HL-60/S4 treated with retinoic acid at 250 ng/mL for 4 days and 3 days (cell line): ENCODE results near the gene NLRC3.
"Not testable (repeated sequence)": the region's sequence is repeated elsewhere in the genome, so short reads cannot be mapped to it uniquely, and the experiment has no call there.

Source experiments
- in situ Hi-C: fragments of 300-500 bp; cut with MboI; formaldehyde crosslinking; loops from 2 replicates; pipeline ENCODE4 v1.7.0; 2022; ENCODE audit warnings: low sequenced_read_pairs

NLRC3 gene, protein sequence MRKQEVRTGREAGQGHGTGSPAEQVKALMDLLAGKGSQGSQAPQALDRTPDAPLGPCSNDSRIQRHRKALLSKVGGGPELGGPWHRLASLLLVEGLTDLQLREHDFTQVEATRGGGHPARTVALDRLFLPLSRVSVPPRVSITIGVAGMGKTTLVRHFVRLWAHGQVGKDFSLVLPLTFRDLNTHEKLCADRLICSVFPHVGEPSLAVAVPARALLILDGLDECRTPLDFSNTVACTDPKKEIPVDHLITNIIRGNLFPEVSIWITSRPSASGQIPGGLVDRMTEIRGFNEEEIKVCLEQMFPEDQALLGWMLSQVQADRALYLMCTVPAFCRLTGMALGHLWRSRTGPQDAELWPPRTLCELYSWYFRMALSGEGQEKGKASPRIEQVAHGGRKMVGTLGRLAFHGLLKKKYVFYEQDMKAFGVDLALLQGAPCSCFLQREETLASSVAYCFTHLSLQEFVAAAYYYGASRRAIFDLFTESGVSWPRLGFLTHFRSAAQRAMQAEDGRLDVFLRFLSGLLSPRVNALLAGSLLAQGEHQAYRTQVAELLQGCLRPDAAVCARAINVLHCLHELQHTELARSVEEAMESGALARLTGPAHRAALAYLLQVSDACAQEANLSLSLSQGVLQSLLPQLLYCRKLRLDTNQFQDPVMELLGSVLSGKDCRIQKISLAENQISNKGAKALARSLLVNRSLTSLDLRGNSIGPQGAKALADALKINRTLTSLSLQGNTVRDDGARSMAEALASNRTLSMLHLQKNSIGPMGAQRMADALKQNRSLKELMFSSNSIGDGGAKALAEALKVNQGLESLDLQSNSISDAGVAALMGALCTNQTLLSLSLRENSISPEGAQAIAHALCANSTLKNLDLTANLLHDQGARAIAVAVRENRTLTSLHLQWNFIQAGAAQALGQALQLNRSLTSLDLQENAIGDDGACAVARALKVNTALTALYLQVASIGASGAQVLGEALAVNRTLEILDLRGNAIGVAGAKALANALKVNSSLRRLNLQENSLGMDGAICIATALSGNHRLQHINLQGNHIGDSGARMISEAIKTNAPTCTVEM

GRCh38 chr16:3577302-3577752 lies at the start of gene NLRC3:
Gene NLRC3, minus strand, starts transcription at chr16:3577403. Its CDS starts 12,367 bp downstream, at chr16:3565036.
- in situ Hi-C loops = no loop called here

DNA sequence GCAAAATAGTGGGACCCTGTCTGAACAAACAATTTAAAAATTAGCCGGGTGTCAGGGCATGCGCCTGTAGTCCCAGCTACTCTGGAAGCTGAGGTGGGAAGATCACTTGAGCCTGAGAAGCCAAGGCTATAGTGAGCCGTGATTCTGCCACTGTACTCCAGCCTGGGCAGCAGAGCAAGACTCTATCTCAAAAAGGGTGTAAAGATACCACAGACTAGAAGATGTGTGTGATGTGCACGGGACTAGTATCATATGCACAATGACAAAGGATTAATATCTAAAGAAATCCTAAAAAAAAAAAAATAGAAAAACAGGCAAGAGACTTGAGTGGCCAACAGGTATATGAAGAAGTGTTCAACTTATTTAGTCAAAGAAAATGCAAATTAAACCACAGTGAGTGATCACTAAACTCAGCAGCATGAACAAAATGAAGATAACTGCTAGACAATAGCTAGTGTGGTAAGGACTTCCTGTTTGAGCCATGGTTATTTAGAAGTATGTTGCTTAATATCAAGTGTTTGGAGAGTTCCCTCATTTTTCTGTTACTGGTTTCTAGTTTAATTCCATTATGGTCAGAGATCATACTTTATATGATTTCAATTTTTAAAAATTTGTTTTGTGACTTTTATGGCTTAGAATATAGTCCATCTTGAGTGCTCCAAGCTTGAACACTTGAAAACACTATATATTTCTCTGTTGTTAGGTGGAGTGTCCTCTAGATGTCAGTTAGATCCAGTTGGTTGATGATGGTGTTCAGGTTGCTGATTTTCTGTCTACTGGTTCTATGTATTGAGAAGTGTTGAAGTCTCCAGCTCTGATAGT lies 48.9 kb upstream of the NLRC3 start:
- in situ Hi-C loops = no loop called here

- in situ Hi-C loops = no loop called here
Observed at GRCh38 chr16:3625331-3625730, 48.1 kb upstream of the NLRC3 start.

DNA sequence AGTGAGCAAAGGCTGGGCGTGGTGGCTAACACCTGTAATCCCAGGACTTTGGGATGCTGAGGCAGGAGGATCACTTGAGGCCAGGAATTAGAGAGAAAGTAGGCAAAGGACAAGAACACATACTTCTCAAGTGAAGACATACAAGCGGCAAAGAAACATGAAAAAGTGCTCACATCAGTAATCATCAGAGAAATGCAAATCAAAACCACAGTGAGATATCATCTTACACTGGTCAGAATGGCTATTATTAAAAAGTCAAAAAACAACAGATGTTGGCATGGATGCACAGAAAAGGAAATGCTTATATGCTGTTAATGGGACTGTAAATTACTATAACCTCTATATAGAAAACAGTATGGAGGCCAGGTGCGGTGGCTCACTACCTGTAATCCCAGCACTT lies 46.4 kb upstream of the NLRC3 start:
- in situ Hi-C loops = no loop called here

DNA sequence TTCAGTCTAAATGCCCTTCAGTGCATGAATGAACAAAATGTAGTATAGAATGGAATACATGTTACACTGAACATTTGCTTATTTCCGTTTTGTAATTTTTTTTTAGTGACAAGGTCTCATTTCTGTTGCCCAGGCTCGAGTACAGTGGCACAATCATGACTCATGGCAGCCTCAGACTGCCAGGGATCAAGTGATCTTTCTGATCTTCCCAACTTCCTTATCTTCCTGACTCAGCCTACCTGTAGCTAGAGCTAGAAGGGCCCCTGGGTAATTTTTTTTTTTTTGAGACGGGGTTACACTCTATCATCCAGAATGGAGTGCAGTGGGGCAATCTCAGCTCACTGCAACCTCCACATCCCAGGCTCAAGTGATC lies 41.6 kb upstream of the NLRC3 start:
- in situ Hi-C loops = no loop called here

DNA sequence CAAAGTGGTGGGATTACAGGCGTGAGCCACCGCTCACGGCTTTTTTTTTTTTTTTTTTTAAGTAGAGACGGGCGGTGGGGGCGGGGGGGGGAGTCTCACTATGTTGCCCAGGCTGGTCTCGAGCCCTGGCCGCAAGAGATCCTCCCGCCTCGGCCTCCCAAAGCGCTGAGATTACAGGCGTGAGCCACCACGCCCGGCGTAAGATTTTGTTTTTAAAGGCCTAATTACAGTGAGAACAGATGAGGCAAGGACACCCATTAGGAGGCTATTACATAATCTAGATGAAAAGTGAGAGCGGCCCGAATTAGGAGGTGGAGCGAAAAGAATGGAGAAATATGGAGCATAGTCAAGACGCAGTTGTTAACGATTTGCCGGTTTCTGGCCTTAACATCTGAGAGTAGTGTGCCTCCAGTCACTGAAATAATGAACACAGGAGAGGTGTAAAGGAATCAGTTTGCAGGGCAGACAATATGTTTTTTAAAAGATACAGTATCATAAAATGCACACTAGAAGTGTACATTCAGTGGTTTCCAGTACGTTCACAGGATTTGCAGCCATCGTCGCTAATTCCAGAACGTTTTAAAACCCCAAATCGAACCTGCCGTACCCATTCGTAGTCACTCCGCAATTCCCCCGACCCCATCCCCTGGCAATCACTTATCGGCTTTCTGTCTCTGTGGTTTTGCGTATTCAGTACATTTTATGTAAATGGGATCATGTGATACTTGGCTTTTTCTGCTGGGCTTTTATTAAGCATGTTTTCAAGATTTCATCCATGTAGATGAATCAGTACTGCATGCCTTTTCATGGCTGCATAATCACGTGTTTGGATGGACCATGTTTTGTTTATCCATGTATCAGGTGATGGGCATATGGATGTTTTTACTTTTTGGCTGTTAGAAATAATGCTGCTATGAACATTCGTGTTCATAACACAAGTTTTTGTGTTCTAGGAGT lies 35.6 kb upstream of the NLRC3 start:
- in situ Hi-C loops = no loop called here

DNA sequence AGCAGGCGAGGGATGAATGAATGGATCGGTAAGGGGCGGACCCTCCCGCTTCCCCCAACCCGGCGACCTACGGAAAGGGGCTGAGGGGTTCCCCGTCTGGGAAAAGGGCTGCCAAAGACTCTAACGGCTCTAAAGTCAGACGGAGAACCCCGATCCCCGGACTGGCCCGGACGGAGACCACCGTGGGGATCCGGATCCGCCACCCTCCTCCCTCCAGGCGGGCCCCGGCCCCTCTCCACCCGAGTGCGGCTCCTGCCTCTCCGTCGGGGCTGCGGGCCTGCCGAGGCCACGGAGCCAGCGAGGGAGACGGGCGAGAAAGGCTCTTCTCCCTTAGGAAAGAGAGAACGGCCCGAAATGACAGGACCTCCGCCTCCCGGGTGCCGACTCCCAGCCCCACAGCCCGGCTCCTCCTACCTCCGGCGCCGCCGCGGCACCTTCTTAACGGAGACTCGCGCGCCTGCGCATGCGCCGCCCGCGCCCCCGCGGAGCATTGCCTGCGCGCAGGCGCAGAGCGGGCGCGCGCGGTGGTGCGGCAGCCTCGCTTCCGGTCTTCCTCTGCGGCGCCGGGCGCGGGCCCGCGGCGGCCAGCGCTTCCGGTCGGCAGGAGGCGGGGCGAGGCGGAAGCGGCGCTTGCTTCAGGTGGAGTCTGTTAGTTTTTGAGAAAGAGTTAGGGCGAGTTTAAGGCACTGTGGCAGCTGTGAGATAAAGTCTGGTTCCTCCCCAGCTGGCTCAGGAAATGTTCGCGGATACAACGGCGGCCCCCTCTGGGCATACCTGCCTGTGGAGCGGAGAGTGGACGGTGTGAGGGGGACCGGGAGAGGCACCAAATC lies 34.2 kb upstream of the NLRC3 start, which contains the start of gene SLX4:
Gene SLX4 (minus strand): TSS at position 461 of the 830 bp plus-strand sequence. CDS start 2,642 bp downstream, outside the sequence.
- in situ Hi-C loops = no loop called here

GRCh38 chr16:3610698-3611145 lies 33.5 kb upstream of the NLRC3 start:
- in situ Hi-C loops = no loop called here

DNA sequence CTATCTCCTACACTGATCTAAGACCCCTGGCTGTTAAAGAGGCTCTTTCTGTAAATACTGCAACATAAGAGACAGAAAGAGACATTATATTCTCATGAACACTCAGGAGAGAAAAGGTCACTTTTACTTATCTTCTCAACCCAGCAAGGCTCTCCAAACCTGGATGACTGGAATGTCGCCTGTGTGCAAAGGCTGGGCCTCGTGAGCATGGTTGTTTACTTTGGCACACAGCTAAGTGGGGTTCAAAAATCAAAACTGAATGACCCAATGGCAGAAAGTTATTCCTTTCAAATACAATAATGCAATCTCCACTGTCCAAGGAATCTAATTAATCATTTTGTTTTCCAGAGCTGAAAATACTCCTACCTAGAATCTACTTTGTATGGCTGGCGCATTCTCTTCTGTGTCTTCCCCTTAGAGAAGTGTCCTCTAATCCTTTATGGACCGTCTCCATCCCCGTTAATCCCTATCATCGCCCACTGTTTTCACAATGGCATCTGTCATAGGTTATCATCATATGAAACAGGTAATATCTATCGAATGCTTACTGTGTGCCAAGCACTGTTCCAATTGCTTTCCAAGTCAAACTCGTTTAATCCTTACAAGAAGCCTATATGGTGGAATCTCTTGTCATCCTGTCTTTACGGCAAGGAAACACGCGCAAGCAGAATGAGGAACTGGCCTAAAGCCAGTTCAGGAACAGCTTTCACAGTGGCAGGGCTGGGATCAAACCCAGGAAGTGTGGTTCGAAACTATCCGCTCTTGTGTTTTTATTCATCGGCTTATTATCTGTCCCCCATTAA lies 32.9 kb upstream of the NLRC3 start:
- in situ Hi-C loops = no loop called here

GRCh38 chr16:3608976-3609375 lies 31.8 kb upstream of the NLRC3 start:
- in situ Hi-C loops = not testable (repeated sequence)

- in situ Hi-C loops = no loop called here
Observed at GRCh38 chr16:3608069-3608468, 30.9 kb upstream of the NLRC3 start.

DNA sequence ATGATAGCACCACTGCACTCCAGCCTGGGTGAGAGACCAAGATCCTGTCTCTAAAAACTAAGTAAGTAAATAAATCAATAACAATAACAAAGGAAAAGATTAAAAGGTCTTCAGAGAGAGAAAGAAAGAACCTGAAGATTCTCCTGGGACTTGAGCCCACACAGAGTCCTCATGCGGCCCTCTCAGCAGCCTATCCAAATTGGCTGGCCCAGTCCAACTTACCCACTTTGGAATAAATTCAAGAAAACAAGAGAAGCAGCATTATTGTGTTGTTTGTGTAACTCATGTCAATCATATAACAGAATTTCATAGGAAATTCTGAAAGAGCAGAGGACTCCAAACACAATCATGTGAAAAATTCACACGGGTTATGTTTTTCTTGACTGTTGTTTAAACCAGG lies 30.4 kb upstream of the NLRC3 start:
- in situ Hi-C loops = no loop called here

DNA sequence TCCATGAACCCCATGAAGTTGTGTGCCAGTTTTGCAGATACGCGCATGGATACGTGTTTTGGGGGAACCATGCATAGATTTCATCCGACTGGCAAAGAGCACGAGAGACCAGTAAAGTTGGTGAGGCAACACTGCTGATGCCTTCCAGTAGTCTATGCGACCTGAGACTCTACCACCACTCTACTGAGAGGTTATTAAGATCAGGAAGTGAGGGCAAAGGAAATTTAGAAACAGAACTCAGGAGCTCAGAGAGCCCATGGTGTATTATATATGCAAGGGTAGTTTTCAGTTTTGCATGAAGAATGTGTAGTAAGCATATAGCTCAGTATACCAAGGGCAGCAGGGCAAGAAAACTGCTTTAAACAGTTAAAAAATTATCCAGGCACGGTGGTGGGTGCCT lies 30.0 kb upstream of the NLRC3 start:
- in situ Hi-C loops = no loop called here

- in situ Hi-C loops = no loop called here
Observed at GRCh38 chr16:3606441-3606840, 29.2 kb upstream of the NLRC3 start.

GRCh38 chr16:3602320-3602653 lies 25.1 kb upstream of the NLRC3 start:
- in situ Hi-C loops = no loop called here

- in situ Hi-C loops = no loop called here
Observed at GRCh38 chr16:3601614-3602319, 24.6 kb upstream of the NLRC3 start.

- in situ Hi-C loops = no loop called here
Observed at GRCh38 chr16:3599922-3600321, 22.7 kb upstream of the NLRC3 start.
